HepG2 (cell line): Measurements from ENCODE around the gene TNIP1. TPM values are rescaled to one million over a fixed set of nuclear protein-coding genes. Genes with fewer than 3 reads are reported as not detected.

Experiments
- ATAC-seq: fragments of 200-7000 bp; cut with Tn5 transposase; 3 replicates; pipeline ENCODE4 v1.9.1; 2020; ENCODE audit warnings: mild to moderate bottlenecking, moderate library complexity
- BruUV-seq: library from RNA; stranded (reverse); fragments of 400-500 nt; replicated peaks from 2 replicates; lab custom pipeline; 2021; lab: Mats Ljungman, UMichigan
- CTCF ChIA-PET: fragments of 300-600 bp; formaldehyde crosslinking; extraction: SDS; loops from one replicate; lab custom pipeline; 2021; ENCODE audit warnings: low total read pairs, inconsistent platforms, low intra/inter-chr PET ratio; lab: Yijun Ruan, JAX
- POLR2A ChIA-PET: fragments of 350-600 bp; sonication (Branson Sonifier 250); formaldehyde crosslinking; loops from one replicate; lab custom pipeline; 2020; ENCODE audit warnings: antibody characterized with exemption, inconsistent platforms; lab: Yijun Ruan, JAX
- DNase-seq: peaks from one replicate; pipeline ENCODE4 v3.0.0-alpha.2; 2015; ENCODE audit warnings: low spot score
- FAIRE-seq: peaks from 3 replicates; lab custom pipeline; 2011; peaks lifted over from hg19 to GRCh38; lab: Jason Lieb, UNC
- H2AFZ ChIP-seq: one replicate; pipeline ENCODE4 v1.6.1; 2011; ENCODE audit warnings: low read length, inconsistent platforms
- H3K27ac ChIP-seq: fragments of 300-600 bp; 3 replicates; pipeline ENCODE4 v1.8.0; 2011; ENCODE audit warnings: mixed run types, mild to moderate bottlenecking, mixed read lengths, low read length, inconsistent platforms; ENCODE audit not compliant: insufficient read depth; ENCODE audit errors: extremely low read length
- H3K27me3 ChIP-seq, 2 experiments: fragments of 200-600 bp in 1 of 2; 2 replicates in 1 of 2; 3 replicates in 1 of 2; pipeline versions ENCODE4 v1.6.0 to v1.8.0; 2011; ENCODE audit warnings: low read length in 2 of 2, mild to moderate bottlenecking in 2 of 2, moderate library complexity in 2 of 2, inconsistent platforms in 1 of 2; ENCODE audit not compliant: insufficient read depth in 2 of 2, control insufficient read depth in 1 of 2
- H3K36me3 ChIP-seq, 2 experiments: fragments of 200-600 bp in 1 of 2; replicated peaks in 1 of 2; 2 replicates in 1 of 2; 3 replicates in 1 of 2; pipeline versions ENCODE4 v1.5.1 to v1.8.0; 2011; ENCODE audit warnings: low read length in 2 of 2, inconsistent platforms in 1 of 2; ENCODE audit not compliant: insufficient read depth in 2 of 2, control insufficient read depth in 1 of 2
- H3K4me1 ChIP-seq: 2 replicates; pipeline ENCODE4 v1.5.1; 2012; ENCODE audit warnings: low read length, inconsistent platforms; ENCODE audit not compliant: insufficient read depth
- H3K4me2 ChIP-seq: 2 replicates; pipeline ENCODE4 v1.6.0; 2011; ENCODE audit warnings: low read depth, low read length, inconsistent platforms
- H3K4me3 ChIP-seq, 3 experiments: fragments of 200-600 bp in 1 of 3; sonication (generic), shearing (Covaris generic) in 1 of 3; replicated peaks in 1 of 3; 2 replicates each; pipeline ENCODE4 v1.5.1; 2011 to 2016; ENCODE audit warnings: low read length in 3 of 3, inconsistent platforms in 2 of 3, low read depth in 2 of 3, mild to moderate bottlenecking in 2 of 3, control low read depth in 1 of 3, mixed read lengths in 1 of 3; ENCODE audit not compliant: insufficient read depth in 1 of 3
- H3K79me2 ChIP-seq: one replicate; pipeline ENCODE4 v1.6.1; 2011; ENCODE audit warnings: low read length, inconsistent platforms; ENCODE audit not compliant: insufficient read depth
- H3K9ac ChIP-seq: 2 replicates; pipeline ENCODE4 v1.6.0; 2011; ENCODE audit warnings: mild to moderate bottlenecking, low read depth, low read length, inconsistent platforms; ENCODE audit not compliant: insufficient read depth
- H3K9me3 ChIP-seq: 2 replicates; pipeline ENCODE4 v1.5.1; 2012; ENCODE audit warnings: mild to moderate bottlenecking, low read length
- H4K20me1 ChIP-seq: 2 replicates; pipeline ENCODE4 v1.6.0; 2011; ENCODE audit warnings: inconsistent platforms, mild to moderate bottlenecking, low read length, moderate library complexity; ENCODE audit not compliant: insufficient read depth
- FOSL1 ChIP-seq: sonication (generic); formaldehyde crosslinking; IDR thresholded peaks from 2 replicates; pipeline ENCODE4 v1.9.0; 2021; ENCODE audit warnings: missing genetic modification reagents, borderline replicate concordance
- MIER2 ChIP-seq: IDR thresholded peaks from 2 replicates; pipeline ENCODE4 v1.6.1; 2016; ENCODE audit warnings: missing biosample characterization, missing genetic modification reagents
- PHF5A ChIP-seq: IDR thresholded peaks from one replicate; pipeline ENCODE4 v1.6.1; 2018; ENCODE audit warnings: low read depth, missing genetic modification reagents; ENCODE audit not compliant: unreplicated experiment
- POLR2A ChIP-seq, 2 experiments: IDR thresholded peaks; 2 replicates each; pipeline ENCODE4 v1.6.1; 2011; ENCODE audit warnings: low read depth in 2 of 2, low read length in 2 of 2, mild to moderate bottlenecking in 1 of 2, moderate library complexity in 1 of 2; ENCODE audit not compliant: insufficient read depth in 1 of 2
- POLR2AphosphoS5 ChIP-seq: IDR thresholded peaks from 2 replicates; pipeline ENCODE4 v1.6.1; 2012; ENCODE audit warnings: low read depth, low read length
- ZBTB42 ChIP-seq: sonication (generic); formaldehyde crosslinking; IDR thresholded peaks from 2 replicates; pipeline ENCODE4 v1.5.0; 2020; ENCODE audit warnings: mild to moderate bottlenecking, missing genetic modification reagents
- ZNF20 ChIP-seq: sonication (generic); formaldehyde crosslinking; IDR thresholded peaks from 2 replicates; pipeline ENCODE4 v1.4.0; 2020; ENCODE audit warnings: mild to moderate bottlenecking, moderate library complexity, missing genetic modification reagents
- ZNF343 ChIP-seq: sonication (generic); formaldehyde crosslinking; IDR thresholded peaks from 2 replicates; pipeline ENCODE4 v1.4.0; 2020; ENCODE audit warnings: mild to moderate bottlenecking, missing genetic modification reagents
- ZNF350 ChIP-seq: sonication (generic); formaldehyde crosslinking; IDR thresholded peaks from 2 replicates; pipeline ENCODE4 v1.4.0; 2020; ENCODE audit warnings: mild to moderate bottlenecking, low read depth, missing genetic modification reagents, borderline replicate concordance
- ZNF451 ChIP-seq: sonication (generic); formaldehyde crosslinking; IDR thresholded peaks from 2 replicates; pipeline ENCODE4 v1.5.0; 2020; ENCODE audit warnings: mild to moderate bottlenecking, missing genetic modification reagents
- ZNF775 ChIP-seq: sonication (generic); formaldehyde crosslinking; IDR thresholded peaks from 2 replicates; pipeline ENCODE4 v1.4.0; 2020; ENCODE audit warnings: missing genetic modification reagents, mild to moderate bottlenecking, moderate library complexity, borderline replicate concordance
- WGBS: methylation state at CpG from one replicate; pipeline ENCODE4 v1.1.6; 2017; ENCODE audit warnings: low lambda C conversion rate; 5-methylcytosine and 5-hydroxymethylcytosine counted together
- in situ Hi-C: cut with HindIII; loops from 2 replicates; pipeline ENCODE4 v1.10.0; 2017; ENCODE audit warnings: low pct_unique_long_range_greater_than_20kb; ENCODE audit not compliant: extremely low pct_ligation_motif_present
- intact Hi-C: fragments of 100-400 bp; cut with micrococcal nuclease; formaldehyde crosslinking; loops from one replicate; pipeline ENCODE4 v1.10.0; 2022; ENCODE audit not compliant: unreplicated experiment
- polyA plus RNA-seq, 8 experiments: library from polyadenylated mRNA; depleted of rRNA in 3 of 8; stranded (reverse) in 7 of 8; unstranded in 1 of 8; fragments of >200 nt; fragmentation: Illumina TruSeq in 4 of 8; extraction: Trizol in 4 of 8; gene quantifications; 2 replicates each; pipeline versions ENCODE4 v1.2.1 to v1.2.3, GENCODE V29; 2011 to 2016; ENCODE audit warnings: low read depth in 4 of 8, missing spikeins in 1 of 8, mixed read lengths in 1 of 8; ENCODE audit not compliant: insufficient read depth in 1 of 8
- total RNA-seq, 5 experiments: library from RNA; depleted of rRNA; stranded (reverse); fragments of >200 nt; fragmentation: Illumina TruSeq; extraction: Trizol; gene quantifications; 2 replicates each; pipeline ENCODE4 v1.2.3, GENCODE V29; 2016; ENCODE audit warnings: low read depth in 1 of 5
- TF ChIP-seq, protein P1 (sequence below): sonication (generic); formaldehyde crosslinking; IDR thresholded peaks from 2 replicates; pipeline ENCODE4 v1.4.0; 2020; ENCODE audit warnings: missing genetic modification reagents, mild to moderate bottlenecking, borderline replicate concordance
- TF ChIP-seq, protein P2 (sequence below): sonication (generic); formaldehyde crosslinking; IDR thresholded peaks from 2 replicates; pipeline ENCODE4 v1.5.1; 2020; ENCODE audit warnings: missing genetic modification reagents, mild to moderate bottlenecking, borderline replicate concordance

TNIP1 gene
- total and polyA plus RNA-seq, 2 of the 13 experiments (the other 11 are each of a cell fraction or from before 2014, with no cell fraction given) = 26.2 to 45.9 TPM

DNA sequence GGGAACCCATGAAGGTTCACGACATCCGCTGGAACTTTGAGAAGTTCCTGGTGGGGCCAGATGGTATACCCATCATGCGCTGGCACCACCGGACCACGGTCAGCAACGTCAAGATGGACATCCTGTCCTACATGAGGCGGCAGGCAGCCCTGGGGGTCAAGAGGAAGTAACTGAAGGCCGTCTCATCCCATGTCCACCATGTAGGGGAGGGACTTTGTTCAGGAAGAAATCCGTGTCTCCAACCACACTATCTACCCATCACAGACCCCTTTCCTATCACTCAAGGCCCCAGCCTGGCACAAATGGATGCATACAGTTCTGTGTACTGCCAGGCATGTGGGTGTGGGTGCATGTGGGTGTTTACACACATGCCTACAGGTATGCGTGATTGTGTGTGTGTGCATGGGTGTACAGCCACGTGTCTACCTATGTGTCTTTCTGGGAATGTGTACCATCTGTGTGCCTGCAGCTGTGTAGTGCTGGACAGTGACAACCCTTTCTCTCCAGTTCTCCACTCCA is 52.8 kb downstream of the TNIP1 start:
- intact Hi-C loops (no loop called here), in situ Hi-C loops (no loop called here)
- TF ChIP-seq PHF5A (CRISPR knock-in tag) (peak; percentile 14), ZBTB42 (no peak), ZNF775 (CRISPR knock-in tag) (no peak), MIER2 (CRISPR knock-in tag) (no peak), POLR2A (IDR thresholded peaks at IDR 0.05; ENCODE audit: insufficient read depth in 1 of 2, low read depth in 2 of 2, low read length in 2 of 2) (peak; percentile 27 to 54; a peak in 2 of 4 replicates), ZNF20 (CRISPR knock-in tag) (no peak), ZNF451 (CRISPR knock-in tag) (no peak), FOSL1 (CRISPR knock-in tag) (no peak), ZNF343 (CRISPR knock-in tag) (no peak), ZNF350 (CRISPR knock-in tag) (no peak), POLR2AphosphoS5 (peak; percentile 38; the same call in 1 of the 2 replicates)
- TF ChIP-seq, protein P1, sequence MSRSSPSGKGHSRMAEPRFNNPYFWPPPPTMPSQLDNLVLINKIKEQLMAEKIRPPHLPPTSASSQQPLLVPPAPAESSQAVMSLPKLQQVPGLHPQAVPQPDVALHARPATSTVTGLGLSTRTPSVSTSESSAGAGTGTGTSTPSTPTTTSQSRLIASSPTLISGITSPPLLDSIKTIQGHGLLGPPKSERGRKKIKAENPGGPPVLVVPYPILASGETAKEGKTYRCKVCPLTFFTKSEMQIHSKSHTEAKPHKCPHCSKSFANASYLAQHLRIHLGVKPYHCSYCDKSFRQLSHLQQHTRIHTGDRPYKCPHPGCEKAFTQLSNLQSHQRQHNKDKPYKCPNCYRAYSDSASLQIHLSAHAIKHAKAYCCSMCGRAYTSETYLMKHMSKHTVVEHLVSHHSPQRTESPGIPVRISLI = no peak
- TF ChIP-seq, protein P2, sequence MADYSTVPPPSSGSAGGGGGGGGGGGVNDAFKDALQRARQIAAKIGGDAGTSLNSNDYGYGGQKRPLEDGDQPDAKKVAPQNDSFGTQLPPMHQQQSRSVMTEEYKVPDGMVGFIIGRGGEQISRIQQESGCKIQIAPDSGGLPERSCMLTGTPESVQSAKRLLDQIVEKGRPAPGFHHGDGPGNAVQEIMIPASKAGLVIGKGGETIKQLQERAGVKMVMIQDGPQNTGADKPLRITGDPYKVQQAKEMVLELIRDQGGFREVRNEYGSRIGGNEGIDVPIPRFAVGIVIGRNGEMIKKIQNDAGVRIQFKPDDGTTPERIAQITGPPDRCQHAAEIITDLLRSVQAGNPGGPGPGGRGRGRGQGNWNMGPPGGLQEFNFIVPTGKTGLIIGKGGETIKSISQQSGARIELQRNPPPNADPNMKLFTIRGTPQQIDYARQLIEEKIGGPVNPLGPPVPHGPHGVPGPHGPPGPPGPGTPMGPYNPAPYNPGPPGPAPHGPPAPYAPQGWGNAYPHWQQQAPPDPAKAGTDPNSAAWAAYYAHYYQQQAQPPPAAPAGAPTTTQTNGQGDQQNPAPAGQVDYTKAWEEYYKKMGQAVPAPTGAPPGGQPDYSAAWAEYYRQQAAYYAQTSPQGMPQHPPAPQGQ = 0 out of 2 replicates have a peak, but pooled peaks have one; percentile 60
- DNase-seq (no peak), FAIRE-seq (no peak), ATAC-seq (no peak; the same call in 2 of the 3 replicates)
- 98% methylated on average over 9 of the region's 11 CpGs for WGBS
- H3K79me2 ChIP-seq = peaks cover 7% of the 10 kb centered on the region
- H3K27me3 ChIP-seq = no peaks in the 10 kb centered on the region
- peaks cover 31% of the 10 kb centered on the region; the same call in 1 of the 2 replicates for H4K20me1 ChIP-seq
- BruUV-seq = no TSS peak
- no peak overlapping the region for H2AFZ ChIP-seq
- peaks cover 24% of the 10 kb centered on the region for H3K4me1 ChIP-seq
- H3K9ac ChIP-seq = no peak overlapping the region
- H3K4me2 ChIP-seq = no peak overlapping the region
- no peak overlapping the region for H3K4me3 ChIP-seq
- H3K27ac ChIP-seq = no peak overlapping the region
- ChIA-PET CTCF (no interaction called here), POLR2A (no interaction called here)
- H3K36me3 ChIP-seq = peaks cover 38 to 76% of the 10 kb centered on the region in 2 experiments
- no peaks in the 10 kb centered on the region for H3K9me3 ChIP-seq
